GM18868 (cell line): ENCODE data around the gene CD99.

ENCODE experiments used
- ATAC-seq: cut with Tn5 transposase; IDR thresholded peaks from one replicate; pipeline ENCODE4 v1.9.1; 2021; ENCODE audit warnings: mild to moderate bottlenecking, moderate library complexity; ENCODE audit not compliant: unreplicated experiment

The CD99 gene

GRCh38 chrX:2690856-2691542 is at the start of gene CD99:
CD99 (plus strand) TSS chrX:2691295; CDS start chrX:2691361, 66 bp downstream.
- ATAC-seq: peak; percentile 93

GRCh38 chrX:2642146-2642545 is 48.9 kb upstream of the CD99 start:
- no peak for ATAC-seq

GRCh38 chrX:2642791-2643190 is 48.3 kb upstream of the CD99 start:
- no peak for ATAC-seq

GRCh38 chrX:2643880-2644279 is 47.2 kb upstream of the CD99 start:
- no peak for ATAC-seq

GRCh38 chrX:2645563-2645962 is 45.5 kb upstream of the CD99 start:
- no peak for ATAC-seq

- ATAC-seq: no peak
Measured at GRCh38 chrX:2647627-2648026, 43.5 kb upstream of the CD99 start.

- no peak for ATAC-seq
Measured at GRCh38 chrX:2650037-2650436, 41.1 kb upstream of the CD99 start.

GRCh38 chrX:2650865-2651264 is 40.2 kb upstream of the CD99 start:
- no peak for ATAC-seq

GRCh38 chrX:2652106-2652505 is 39.0 kb upstream of the CD99 start:
- ATAC-seq: no peak

GRCh38 chrX:2654436-2655340 is 36.4 kb upstream of the CD99 start:
- no peak for ATAC-seq

GRCh38 chrX:2656257-2656836 is 34.7 kb upstream of the CD99 start:
- ATAC-seq: no peak

- ATAC-seq: no peak
Measured at GRCh38 chrX:2657532-2658113, 33.5 kb upstream of the CD99 start.

- ATAC-seq: peak; percentile 55
Measured at GRCh38 chrX:2658585-2659292, 32.4 kb upstream of the CD99 start.

GRCh38 chrX:2662586-2662985 is 28.5 kb upstream of the CD99 start:
- no peak for ATAC-seq

GRCh38 chrX:2664502-2664901 is 26.6 kb upstream of the CD99 start:
- no peak for ATAC-seq

- ATAC-seq: no peak
Measured at GRCh38 chrX:2665387-2666304, 25.4 kb upstream of the CD99 start.

- no peak for ATAC-seq
Measured at GRCh38 chrX:2666491-2666890, 24.6 kb upstream of the CD99 start.

- ATAC-seq: no peak
Measured at GRCh38 chrX:2670978-2671377, 20.1 kb upstream of the CD99 start.

- ATAC-seq: no peak
Measured at GRCh38 chrX:2672084-2672483, 19.0 kb upstream of the CD99 start.

GRCh38 chrX:2673611-2674010 is 17.5 kb upstream of the CD99 start:
- no peak for ATAC-seq
